ENCODE results near the gene ADAMTS9.

The ADAMTS9 gene

GRCh38 chr3:64715211-64715982 lies 27.6 kb upstream of the ADAMTS9 start:
- no peaks in the 10 kb centered on the region for H3K9me3 ChIP-seq (ENCODE audit: control insufficient read depth, insufficient read depth, low read length)
- H3K36me3 ChIP-seq (ENCODE audit: control insufficient read depth, insufficient read depth, low read length), result no peaks in the 10 kb centered on the region
- H3K4me1 ChIP-seq (ENCODE audit: control insufficient read depth, insufficient read depth, low read length), result no peaks in the 10 kb centered on the region
- no peaks in the 10 kb centered on the region for H3K27me3 ChIP-seq (ENCODE audit: control insufficient read depth, insufficient read depth, low read length)
- H3K4me3 ChIP-seq (ENCODE audit: low read depth, low read length), result no peak overlapping the region
- H3K9ac ChIP-seq (ENCODE audit: low read depth, low read length), result no peak overlapping the region

GRCh38 chr3:64708456-64708855 lies 20.7 kb upstream of the ADAMTS9 start:
- H3K27me3 ChIP-seq (ENCODE audit: control insufficient read depth, insufficient read depth, low read length), result no peaks in the 10 kb centered on the region
- H3K9me3 ChIP-seq (ENCODE audit: control insufficient read depth, insufficient read depth, low read length), result no peaks in the 10 kb centered on the region
- no peak overlapping the region for H3K9ac ChIP-seq (ENCODE audit: low read depth, low read length)
- H3K4me1 ChIP-seq (ENCODE audit: control insufficient read depth, insufficient read depth, low read length), result no peaks in the 10 kb centered on the region
- H3K4me3 ChIP-seq (ENCODE audit: low read depth, low read length), result no peak overlapping the region
- H3K36me3 ChIP-seq (ENCODE audit: control insufficient read depth, insufficient read depth, low read length), result no peaks in the 10 kb centered on the region

GRCh38 chr3:64705946-64706345 lies 18.1 kb upstream of the ADAMTS9 start:
- no peaks in the 10 kb centered on the region for H3K4me1 ChIP-seq (ENCODE audit: control insufficient read depth, insufficient read depth, low read length)
- H3K9me3 ChIP-seq (ENCODE audit: control insufficient read depth, insufficient read depth, low read length), result no peaks in the 10 kb centered on the region
- no peaks in the 10 kb centered on the region for H3K36me3 ChIP-seq (ENCODE audit: control insufficient read depth, insufficient read depth, low read length)
- H3K27me3 ChIP-seq (ENCODE audit: control insufficient read depth, insufficient read depth, low read length), result no peaks in the 10 kb centered on the region
- no peak overlapping the region for H3K4me3 ChIP-seq (ENCODE audit: low read depth, low read length)
- no peak overlapping the region for H3K9ac ChIP-seq (ENCODE audit: low read depth, low read length)

GRCh38 chr3:64696896-64697295 lies 9.1 kb upstream of the ADAMTS9 start:
- no peak overlapping the region for H3K4me3 ChIP-seq (ENCODE audit: low read depth, low read length)
- no peaks in the 10 kb centered on the region for H3K9me3 ChIP-seq (ENCODE audit: control insufficient read depth, insufficient read depth, low read length)
- no peaks in the 10 kb centered on the region for H3K36me3 ChIP-seq (ENCODE audit: control insufficient read depth, insufficient read depth, low read length)
- no peak overlapping the region for H3K9ac ChIP-seq (ENCODE audit: low read depth, low read length)
- peaks cover 6% of the 10 kb centered on the region for H3K4me1 ChIP-seq (ENCODE audit: control insufficient read depth, insufficient read depth, low read length)
- H3K27me3 ChIP-seq (ENCODE audit: control insufficient read depth, insufficient read depth, low read length), result peaks cover under 1% of the 10 kb centered on the region

- peaks cover 25% of the 10 kb centered on the region for H3K27me3 ChIP-seq (ENCODE audit: control insufficient read depth, insufficient read depth, low read length)
- H3K4me1 ChIP-seq (ENCODE audit: control insufficient read depth, insufficient read depth, low read length), result peaks cover 6% of the 10 kb centered on the region
- no peak overlapping the region for H3K9ac ChIP-seq (ENCODE audit: low read depth, low read length)
- H3K9me3 ChIP-seq (ENCODE audit: control insufficient read depth, insufficient read depth, low read length), result no peaks in the 10 kb centered on the region
- no peak overlapping the region for H3K4me3 ChIP-seq (ENCODE audit: low read depth, low read length)
- no peaks in the 10 kb centered on the region for H3K36me3 ChIP-seq (ENCODE audit: control insufficient read depth, insufficient read depth, low read length)
Measured at GRCh38 chr3:64694114-64694513, 6.3 kb upstream of the ADAMTS9 start.

- Histone ChIP-seq H3K4me3 (ENCODE audit: low read depth, low read length) (no peak overlapping the region), H3K9me3 (ENCODE audit: control insufficient read depth, insufficient read depth, low read length) (no peaks in the 10 kb centered on the region), H3K4me1 (ENCODE audit: control insufficient read depth, insufficient read depth, low read length) (peaks cover 6% of the 10 kb centered on the region), H3K9ac (ENCODE audit: low read depth, low read length) (no peak overlapping the region), H3K27me3 (ENCODE audit: control insufficient read depth, insufficient read depth, low read length) (peaks cover 36% of the 10 kb centered on the region), H3K36me3 (ENCODE audit: control insufficient read depth, insufficient read depth, low read length) (no peaks in the 10 kb centered on the region)
Measured at GRCh38 chr3:64693031-64693430, 5.2 kb upstream of the ADAMTS9 start.

- H3K4me3 ChIP-seq (ENCODE audit: low read depth, low read length), result no peak overlapping the region
- no peak overlapping the region for H3K9ac ChIP-seq (ENCODE audit: low read depth, low read length)
- no peaks in the 10 kb centered on the region for H3K36me3 ChIP-seq (ENCODE audit: control insufficient read depth, insufficient read depth, low read length)
- peaks cover 48% of the 10 kb centered on the region for H3K27me3 ChIP-seq (ENCODE audit: control insufficient read depth, insufficient read depth, low read length)
- peaks cover 13% of the 10 kb centered on the region for H3K4me1 ChIP-seq (ENCODE audit: control insufficient read depth, insufficient read depth, low read length)
- H3K9me3 ChIP-seq (ENCODE audit: control insufficient read depth, insufficient read depth, low read length), result no peaks in the 10 kb centered on the region
Measured at GRCh38 chr3:64691051-64691450, 3.3 kb upstream of the ADAMTS9 start.

- no peaks in the 10 kb centered on the region for H3K36me3 ChIP-seq (ENCODE audit: control insufficient read depth, insufficient read depth, low read length)
- no peak overlapping the region for H3K9ac ChIP-seq (ENCODE audit: low read depth, low read length)
- H3K4me1 ChIP-seq (ENCODE audit: control insufficient read depth, insufficient read depth, low read length), result peaks cover 18% of the 10 kb centered on the region
- H3K9me3 ChIP-seq (ENCODE audit: control insufficient read depth, insufficient read depth, low read length), result no peaks in the 10 kb centered on the region
- peaks cover 80% of the 10 kb centered on the region for H3K27me3 ChIP-seq (ENCODE audit: control insufficient read depth, insufficient read depth, low read length)
- H3K4me3 ChIP-seq (ENCODE audit: low read depth, low read length), result peak overlapping the region; percentile 87
Measured at GRCh38 chr3:64687086-64687780, 567 bp downstream of the ADAMTS9 start.

GRCh38 chr3:64686446-64686908 lies 1.3 kb downstream of the ADAMTS9 start:
- Histone ChIP-seq H3K9ac (ENCODE audit: low read depth, low read length) (peak overlapping the region; percentile 50), H3K4me1 (ENCODE audit: control insufficient read depth, insufficient read depth, low read length) (peaks cover 21% of the 10 kb centered on the region), H3K27me3 (ENCODE audit: control insufficient read depth, insufficient read depth, low read length) (peaks cover 79% of the 10 kb centered on the region), H3K9me3 (ENCODE audit: control insufficient read depth, insufficient read depth, low read length) (no peaks in the 10 kb centered on the region), H3K4me3 (ENCODE audit: low read depth, low read length) (peak overlapping the region; percentile 87), H3K36me3 (ENCODE audit: control insufficient read depth, insufficient read depth, low read length) (no peaks in the 10 kb centered on the region)

- Histone ChIP-seq H3K4me3 (ENCODE audit: low read depth, low read length) (peak overlapping the region; percentile 87), H3K27me3 (ENCODE audit: control insufficient read depth, insufficient read depth, low read length) (peaks cover 79% of the 10 kb centered on the region), H3K9me3 (ENCODE audit: control insufficient read depth, insufficient read depth, low read length) (no peaks in the 10 kb centered on the region), H3K4me1 (ENCODE audit: control insufficient read depth, insufficient read depth, low read length) (peaks cover 22% of the 10 kb centered on the region), H3K36me3 (ENCODE audit: control insufficient read depth, insufficient read depth, low read length) (no peaks in the 10 kb centered on the region), H3K9ac (ENCODE audit: low read depth, low read length) (peak overlapping the region; percentile 50)
Measured at GRCh38 chr3:64685800-64686445, 1.9 kb downstream of the ADAMTS9 start.

GRCh38 chr3:64685331-64685799 lies 2.4 kb downstream of the ADAMTS9 start:
- peaks cover 28% of the 10 kb centered on the region for H3K4me1 ChIP-seq (ENCODE audit: control insufficient read depth, insufficient read depth, low read length)
- H3K9ac ChIP-seq (ENCODE audit: low read depth, low read length), result no peak overlapping the region
- peaks cover 81% of the 10 kb centered on the region for H3K27me3 ChIP-seq (ENCODE audit: control insufficient read depth, insufficient read depth, low read length)
- no peaks in the 10 kb centered on the region for H3K36me3 ChIP-seq (ENCODE audit: control insufficient read depth, insufficient read depth, low read length)
- H3K9me3 ChIP-seq (ENCODE audit: control insufficient read depth, insufficient read depth, low read length), result no peaks in the 10 kb centered on the region
- peak overlapping the region; percentile 87 for H3K4me3 ChIP-seq (ENCODE audit: low read depth, low read length)
